Measurements from ENCODE around the gene CBX1. TPM values are rescaled to one million over a fixed set of nuclear protein-coding genes. Genes with fewer than 3 reads are reported as not detected.

The CBX1 gene
- total and polyA plus RNA-seq, 2 of the 8 experiments (the other 6 are each of a cell fraction or from before 2014, with no cell fraction given): 38.7 to 173 TPM

DNA sequence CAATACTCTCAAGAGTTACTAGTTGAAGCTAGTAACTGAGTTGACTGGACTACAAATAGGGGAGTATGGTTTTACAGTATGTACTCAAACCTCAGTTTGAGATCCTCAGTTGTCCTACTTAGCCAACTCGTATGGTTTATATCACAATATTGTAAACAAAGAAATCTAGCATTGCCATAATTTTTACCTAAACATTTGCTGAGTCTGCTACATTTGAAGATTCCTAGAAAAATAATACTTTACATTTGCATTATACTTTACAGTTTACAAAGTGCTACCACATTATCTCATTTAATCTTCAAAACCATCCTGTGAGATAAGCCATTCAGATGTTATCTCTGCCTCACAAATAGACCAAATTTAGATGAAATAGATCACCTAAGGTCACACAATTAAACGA, 16.3 kb downstream of the CBX1 start:
- Histone ChIP-seq H4K5ac (ENCODE audit: insufficient read length, low read depth, low read length) (no peak overlapping the region), H3K14ac (ENCODE audit: insufficient read length) (no peak overlapping the region), H2BK20ac (ENCODE audit: low read length) (no peak overlapping the region), H4K8ac (ENCODE audit: extremely low read depth, insufficient read depth, low read length) (no peak overlapping the region), H3K79me1 (ENCODE audit: low read depth, low read length) (peaks cover 3% of the 10 kb centered on the region; the same call in 1 of the 2 replicates), H4K20me1 (replicated peaks in 1 of 2; ENCODE audit: control insufficient read depth in 1 of 2, insufficient read depth in 2 of 2, low read length in 2 of 2) (peaks cover 4 to 12% of the 10 kb centered on the region in 2 experiments), H3K4ac (replicated peaks; ENCODE audit: insufficient read length, low read depth, low read length) (no peak overlapping the region), H3K9ac (replicated peaks in 1 of 4; ENCODE audit: extremely low read depth in 1 of 4, low read depth in 3 of 4, low read length in 3 of 4) (no peak overlapping the region), H3K56ac (replicated peaks; ENCODE audit: insufficient read length, low read depth, low read length) (no peak overlapping the region), H2BK15ac (ENCODE audit: low read length) (no peak overlapping the region), H3K9me3 (ENCODE audit: insufficient read depth in 2 of 2, low read depth in 1 of 2, low read length in 1 of 2) (no peaks in the 10 kb centered on the region), H3K23me2 (ENCODE audit: low read depth, low read length) (no peaks in the 10 kb centered on the region), H3K36me3 (ENCODE audit: control insufficient read depth in 2 of 4, insufficient read depth in 4 of 4, low read length in 3 of 4) (no peaks in the 10 kb centered on the region), H3K4me1 (replicated peaks in 1 of 4; ENCODE audit: control insufficient read depth in 3 of 4, insufficient read depth in 4 of 4, low read length in 3 of 4) (no peaks in the 10 kb centered on the region), H3K79me2 (ENCODE audit: control insufficient read depth in 1 of 2, insufficient read depth in 2 of 2, low read length in 2 of 2) (peaks cover 4 to 76% of the 10 kb centered on the region in 2 experiments; a peak in 3 of 4 replicates), H2BK5ac (ENCODE audit: low read depth, low read length) (no peak overlapping the region), H3K27me3 (replicated peaks in 1 of 4; ENCODE audit: control insufficient read depth in 3 of 4, extremely low read depth in 1 of 4, insufficient read depth in 3 of 4, low read length in 3 of 4) (no peaks in the 10 kb centered on the region), H2AK5ac (ENCODE audit: low read depth, low read length) (no peak overlapping the region), H4K91ac (replicated peaks; ENCODE audit: insufficient read length, low read length) (no peak overlapping the region), H2AFZ (ENCODE audit: low read length) (no peak overlapping the region), H3K27ac (ENCODE audit: low read depth, low read length) (no peak overlapping the region), H3K18ac (ENCODE audit: extremely low read depth, low read length) (no peak overlapping the region), H3K4me3 (ENCODE audit: extremely low read depth in 1 of 4, insufficient read depth in 2 of 4, low read depth in 3 of 4, low read length in 4 of 4) (no peak overlapping the region), H3K23ac (ENCODE audit: insufficient read length) (no peak overlapping the region), H2BK12ac (ENCODE audit: low read depth, low read length) (no peak overlapping the region), H2BK120ac (replicated peaks; ENCODE audit: low read depth, low read length) (no peak overlapping the region), H3K4me2 (ENCODE audit: insufficient read depth in 1 of 2, low read depth in 2 of 2, low read length in 2 of 2) (no peak overlapping the region)
- ChIA-PET CTCF (ENCODE audit: partially characterized antibody) (interaction anchor here (0.6 to 14.0 kb wide), 7 partner anchors 11 to 245 kb away, joined by 3 to 181 read pairs (median 7); no protein-coding TSS in a partner anchor), POLR2A (ENCODE audit: partially characterized antibody) (interaction anchor here (0.8 to 13.7 kb wide), 5 partner anchors 11 to 36 kb away, joined by 3 to 249 read pairs (median 4); partner anchors contain the start of genes CBX1 and NFE2L1)
- TF ChIP-seq CHD2 (IDR thresholded peaks at IDR 0.05; ENCODE audit: low read length) (no peak), KDM1A (IDR thresholded peaks at IDR 0.05; ENCODE audit: borderline replicate concordance, low read length) (no peak), TAF7 (optimal IDR thresholded peaks at IDR 0.05; ENCODE audit: borderline replicate concordance, low read depth, low read length) (no peak), POLR2A (IDR thresholded peaks at IDR 0.05; ENCODE audit: control extremely low read depth in 1 of 2, low read depth in 2 of 2, low read length in 2 of 2) (no peak), SRF (IDR thresholded peaks at IDR 0.05; ENCODE audit: low read depth, low read length) (no peak), CHD1 (IDR thresholded peaks at IDR 0.05; ENCODE audit: low read depth, low read length) (no peak), CREB1 (IDR thresholded peaks at IDR 0.05) (no peak)
- TF ChIP-seq, protein P1, sequence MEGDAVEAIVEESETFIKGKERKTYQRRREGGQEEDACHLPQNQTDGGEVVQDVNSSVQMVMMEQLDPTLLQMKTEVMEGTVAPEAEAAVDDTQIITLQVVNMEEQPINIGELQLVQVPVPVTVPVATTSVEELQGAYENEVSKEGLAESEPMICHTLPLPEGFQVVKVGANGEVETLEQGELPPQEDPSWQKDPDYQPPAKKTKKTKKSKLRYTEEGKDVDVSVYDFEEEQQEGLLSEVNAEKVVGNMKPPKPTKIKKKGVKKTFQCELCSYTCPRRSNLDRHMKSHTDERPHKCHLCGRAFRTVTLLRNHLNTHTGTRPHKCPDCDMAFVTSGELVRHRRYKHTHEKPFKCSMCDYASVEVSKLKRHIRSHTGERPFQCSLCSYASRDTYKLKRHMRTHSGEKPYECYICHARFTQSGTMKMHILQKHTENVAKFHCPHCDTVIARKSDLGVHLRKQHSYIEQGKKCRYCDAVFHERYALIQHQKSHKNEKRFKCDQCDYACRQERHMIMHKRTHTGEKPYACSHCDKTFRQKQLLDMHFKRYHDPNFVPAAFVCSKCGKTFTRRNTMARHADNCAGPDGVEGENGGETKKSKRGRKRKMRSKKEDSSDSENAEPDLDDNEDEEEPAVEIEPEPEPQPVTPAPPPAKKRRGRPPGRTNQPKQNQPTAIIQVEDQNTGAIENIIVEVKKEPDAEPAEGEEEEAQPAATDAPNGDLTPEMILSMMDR (IDR thresholded peaks at IDR 0.05; ENCODE audit: control extremely low read depth in 1 of 3, insufficient read depth in 1 of 3, low read depth in 1 of 3, low read length in 3 of 3): no peak
- FAIRE-seq: no peak
- DNase-seq (ENCODE audit: low read depth in 1 of 2, low spot score in 2 of 2): no peak
- 89% methylated on average over 2 of the region's 2 CpGs; no CpG with 5 or more reads in 1 of the 2 experiments for WGBS, 2 experiments (ENCODE audit: extremely low coverage in 1 of 2, insufficient coverage in 1 of 2, insufficient read length in 1 of 2, insufficient replicate concordance in 2 of 2, low coverage in 1 of 2, low lambda C conversion rate in 2 of 2, missing lambda C conversion rate in 1 of 2)
